Gastroesophageal sphincter (tissue), 4 donors: ENCODE data around the gene NPVF. TPM values are rescaled to one million over a fixed set of nuclear protein-coding genes. Genes with fewer than 3 reads are reported as not detected.

Experiments
- ATAC-seq: fragments of 150-250 bp; one replicate; pipeline ENCODE4 v1.9.1; 2016; ENCODE audit warnings: mild to moderate bottlenecking, moderate library complexity
- H3K27ac ChIP-seq, 4 donors: fragments of 200-600 bp; sonication (generic) in 3 of 4; 1 replicate in 3 of 4; 2 replicates in 1 of 4; pipeline ENCODE4 v1.5.1; 2016 to 2019
- H3K27me3 ChIP-seq: fragments of 200-600 bp; sonication (generic); one replicate; pipeline ENCODE4 v1.5.1; 2019
- H3K36me3 ChIP-seq, 2 donors: fragments of 200-600 bp; sonication (generic); one replicate each; pipeline ENCODE4 v1.5.1; 2019; ENCODE audit warnings: control low read depth in 1 of 2
- H3K4me1 ChIP-seq, 3 donors: fragments of 200-600 bp; sonication (generic); 1 replicate in 2 of 3; 2 replicates in 1 of 3; pipeline ENCODE4 v1.5.1; 2016 to 2019; ENCODE audit warnings: control low read depth in 2 of 3
- H3K4me3 ChIP-seq, 2 donors: fragments of 200-600 bp; sonication (generic); one replicate each; pipeline ENCODE4 v1.5.1; 2019; ENCODE audit warnings: mild to moderate bottlenecking in 1 of 2, moderate library complexity in 1 of 2
- H3K9me3 ChIP-seq, 3 donors: fragments of 200-600 bp; sonication (generic); one replicate each; pipeline ENCODE4 v1.5.1; 2017 to 2019; ENCODE audit warnings: control low read depth in 2 of 3
- CTCF ChIP-seq, 4 experiments: fragments of 200-600 bp in 2 of 4; fragments of 450-650 bp in 2 of 4; sonication (generic) in 1 of 4; IDR thresholded peaks; one replicate each; pipeline ENCODE4 v1.5.1; 2017 to 2019; ENCODE audit warnings: antibody characterized with exemption in 4 of 4, mild to moderate bottlenecking in 2 of 4, moderate library complexity in 2 of 4
- EP300 ChIP-seq: sonication (generic); formaldehyde crosslinking; IDR thresholded peaks from one replicate; pipeline ENCODE4 v1.6.1; 2017; ENCODE audit warnings: antibody characterized with exemption, mild to moderate bottlenecking
- POLR2A ChIP-seq, 2 donors: fragments of 450-650 bp; IDR thresholded peaks; one replicate each; pipeline ENCODE4 v1.6.1; 2017; ENCODE audit warnings: antibody characterized with exemption in 2 of 2, mild to moderate bottlenecking in 2 of 2, moderate library complexity in 1 of 2
- POLR2AphosphoS5 ChIP-seq: sonication (generic); formaldehyde crosslinking; IDR thresholded peaks from one replicate; pipeline ENCODE4 v1.6.1; 2017; ENCODE audit warnings: antibody characterized with exemption
- WGBS, 2 donors: methylation state at CpG; one replicate each; pipeline ENCODE4 v1.1.5; 2018; ENCODE audit warnings: low coverage in 1 of 2; 5-methylcytosine and 5-hydroxymethylcytosine counted together
- total RNA-seq, 4 donors: library from RNA; depleted of rRNA; stranded (reverse); fragments of >200 nt; gene quantifications; one replicate each; pipeline ENCODE4 v1.1.0, GENCODE V29; 2016

The NPVF gene
- total RNA-seq, 4 donors from 2014 or later: not detected

GRCh38 chr7:25222666-25223065, 5.6 kb downstream of the NPVF start:
- no peak overlapping the region for H3K4me3 ChIP-seq
- H3K27ac ChIP-seq: no peak overlapping the region
- 79 to 100% methylated on average over 1 to 4 of the region's 5 CpGs for WGBS, 2 donors
- no peaks in the 10 kb centered on the region for H3K36me3 ChIP-seq
- TF ChIP-seq CTCF (IDR thresholded peaks at IDR 0.05) (no peak), EP300 (no peak), POLR2A (IDR thresholded peaks at IDR 0.05) (no peak), POLR2AphosphoS5 (no peak)
- no peak for ATAC-seq
- no peaks in the 10 kb centered on the region for H3K4me1 ChIP-seq
- peaks cover 36% of the 10 kb centered on the region for H3K27me3 ChIP-seq
- H3K9me3 ChIP-seq: no peaks in the 10 kb centered on the region

DNA sequence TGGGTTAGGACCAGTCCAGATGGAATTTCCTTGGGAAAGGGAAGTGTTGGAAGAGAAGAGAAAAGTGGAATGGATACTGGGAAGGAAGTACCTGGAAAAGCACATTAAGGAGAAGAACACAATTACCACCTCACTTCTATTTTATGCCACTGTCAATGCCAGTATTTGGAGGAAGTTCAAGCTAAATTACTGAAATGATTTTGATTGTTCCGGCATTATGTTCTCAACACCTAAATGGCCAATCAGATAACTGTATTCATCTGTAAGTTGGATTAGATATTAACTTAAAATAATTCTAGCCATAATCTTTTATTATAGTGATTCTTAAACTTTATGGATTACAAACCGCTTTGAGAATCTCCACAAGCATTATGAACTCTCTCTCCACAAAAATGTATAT, 7.3 kb downstream of the NPVF start:
- Histone ChIP-seq H3K36me3 (no peaks in the 10 kb centered on the region), H3K27ac (no peak overlapping the region), H3K27me3 (peaks cover 30% of the 10 kb centered on the region), H3K9me3 (no peaks in the 10 kb centered on the region), H3K4me3 (no peak overlapping the region), H3K4me1 (no peaks in the 10 kb centered on the region)
- WGBS, 2 donors: 86 to 91% methylated on average over 2 of the region's 2 CpGs
- TF ChIP-seq POLR2AphosphoS5: no peak
- no peak for TF ChIP-seq POLR2A (IDR thresholded peaks at IDR 0.05)
- TF ChIP-seq CTCF (IDR thresholded peaks at IDR 0.05): no peak
- no peak for TF ChIP-seq EP300
- no peak for ATAC-seq

DNA sequence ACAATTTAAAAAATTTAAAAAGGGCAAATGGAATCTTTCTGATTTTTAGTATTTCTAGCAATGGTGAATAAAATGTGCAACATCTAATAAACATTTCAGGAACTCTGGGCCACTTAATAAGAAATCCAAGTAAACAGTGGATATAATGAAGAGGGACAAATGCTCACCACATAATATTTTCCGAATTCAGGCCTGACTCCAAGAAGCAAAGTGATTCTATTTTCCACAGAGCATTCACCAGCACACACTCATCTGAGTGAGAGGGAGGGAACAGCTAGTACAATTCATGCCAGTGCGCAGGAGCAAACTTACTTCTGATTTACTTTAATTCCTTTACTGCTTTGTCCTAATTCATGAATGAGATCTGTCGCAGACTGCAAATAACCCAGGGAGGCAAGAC, 10.1 kb downstream of the NPVF start:
- H3K4me1 ChIP-seq: no peaks in the 10 kb centered on the region
- no peaks in the 10 kb centered on the region for H3K9me3 ChIP-seq
- 48 to 81% methylated on average over 3 of the region's 3 CpGs for WGBS, 2 donors
- ATAC-seq: no peak
- TF ChIP-seq POLR2A (IDR thresholded peaks at IDR 0.05): no peak
- TF ChIP-seq CTCF (IDR thresholded peaks at IDR 0.05): no peak
- no peak for TF ChIP-seq EP300
- H3K4me3 ChIP-seq: no peak overlapping the region
- no peak overlapping the region for H3K27ac ChIP-seq
- no peaks in the 10 kb centered on the region for H3K36me3 ChIP-seq
- peaks cover 19% of the 10 kb centered on the region for H3K27me3 ChIP-seq

DNA sequence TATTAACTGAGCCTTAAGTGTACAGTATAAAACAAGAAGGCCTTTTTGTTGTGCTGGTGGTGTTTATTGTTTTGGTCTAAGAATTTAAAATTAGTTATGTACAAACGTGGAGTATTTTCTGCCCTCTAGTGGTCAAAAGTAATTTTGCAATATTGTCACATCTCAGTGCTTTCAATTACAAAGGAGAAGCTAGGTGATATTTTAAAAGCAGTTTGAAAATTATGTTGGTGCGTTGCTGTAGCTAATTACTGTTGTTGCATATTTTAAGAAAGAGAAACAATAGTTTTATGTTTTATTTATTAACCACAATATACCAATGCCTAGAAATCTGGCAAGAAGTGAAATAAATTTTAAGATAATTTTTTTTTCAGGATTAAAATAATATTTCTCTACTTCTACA, 11.4 kb downstream of the NPVF start:
- 3 to 4% methylated on average over 2 of the region's 2 CpGs for WGBS, 2 donors
- peaks cover 17% of the 10 kb centered on the region for H3K27me3 ChIP-seq
- no peaks in the 10 kb centered on the region for H3K36me3 ChIP-seq
- no peaks in the 10 kb centered on the region for H3K4me1 ChIP-seq
- ATAC-seq: no peak
- H3K4me3 ChIP-seq: no peak overlapping the region
- no peaks in the 10 kb centered on the region for H3K9me3 ChIP-seq
- no peak for TF ChIP-seq POLR2A (IDR thresholded peaks at IDR 0.05)
- peak; percentile 49 to 78 (median 62) for TF ChIP-seq CTCF (IDR thresholded peaks at IDR 0.05)
- H3K27ac ChIP-seq: no peak overlapping the region

DNA sequence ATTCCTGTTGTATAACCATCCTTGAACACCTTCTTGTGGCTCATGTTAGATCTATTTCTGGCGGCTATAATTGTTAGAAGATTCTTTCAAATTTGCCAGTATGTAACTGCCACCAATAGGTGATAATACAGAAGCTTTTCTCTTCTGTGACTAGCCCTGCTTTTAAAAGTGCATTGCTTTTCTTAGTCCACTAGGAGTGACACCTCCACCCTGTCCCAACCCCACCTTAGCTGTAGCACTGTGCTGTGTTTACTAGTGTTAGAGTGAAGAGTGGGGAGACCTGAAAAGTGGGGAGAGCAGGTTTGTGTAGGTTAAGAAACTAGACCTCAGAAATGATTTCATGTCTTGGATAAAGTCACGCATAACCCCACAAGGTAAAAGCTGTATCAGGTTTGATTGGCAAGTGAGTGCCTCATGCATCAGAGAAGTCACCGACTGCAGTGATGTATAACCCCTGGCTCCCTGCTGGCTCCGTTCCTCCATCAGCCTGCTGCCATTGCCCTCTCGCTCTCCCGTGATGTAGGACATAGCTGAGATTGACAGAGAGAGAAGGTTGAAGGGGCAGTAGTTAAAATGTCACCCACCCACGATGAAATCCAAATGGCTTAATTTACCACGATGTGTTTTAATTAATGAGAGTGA, 12.5 kb downstream of the NPVF start:
- TF ChIP-seq CTCF (IDR thresholded peaks at IDR 0.05): no peak
- no peak for TF ChIP-seq POLR2AphosphoS5
- TF ChIP-seq EP300: no peak
- no peak for TF ChIP-seq POLR2A (IDR thresholded peaks at IDR 0.05)
- no peaks in the 10 kb centered on the region for H3K9me3 ChIP-seq
- H3K4me3 ChIP-seq: no peak overlapping the region
- H3K4me1 ChIP-seq: no peaks in the 10 kb centered on the region
- no peak for ATAC-seq
- peaks cover 11% of the 10 kb centered on the region for H3K27me3 ChIP-seq
- no peak overlapping the region for H3K27ac ChIP-seq
- no peaks in the 10 kb centered on the region for H3K36me3 ChIP-seq
- 35 to 47% methylated on average over 5 to 7 of the region's 8 CpGs for WGBS, 2 donors
